Ishikawa (cell line): ENCODE data around the gene LCE1D.

Source experiments
- CEBPB ChIP-seq: IDR thresholded peaks from 2 replicates; pipeline ENCODE4 v1.6.1; 2012
- EGR1 ChIP-seq: IDR thresholded peaks from 2 replicates; pipeline ENCODE4 v1.6.1; 2012
- EP300 ChIP-seq: IDR thresholded peaks from 2 replicates; pipeline ENCODE4 v1.6.1; 2012; ENCODE audit warnings: borderline replicate concordance
- MAX ChIP-seq: IDR thresholded peaks from 2 replicates; pipeline ENCODE4 v1.6.1; 2012
- NFIC ChIP-seq: IDR thresholded peaks from 2 replicates; pipeline ENCODE4 v1.6.1; 2012
- TAF1 ChIP-seq: IDR thresholded peaks from 2 replicates; pipeline ENCODE4 v1.6.1; 2012; ENCODE audit warnings: low read depth, mild to moderate bottlenecking
- TEAD4 ChIP-seq: IDR thresholded peaks from 2 replicates; pipeline ENCODE4 v1.6.1; 2012
- YY1 ChIP-seq: IDR thresholded peaks from 2 replicates; pipeline ENCODE4 v1.6.1; 2012; ENCODE audit warnings: low read depth
- ZBTB7A ChIP-seq: IDR thresholded peaks from 2 replicates; pipeline ENCODE4 v1.6.1; 2012; ENCODE audit warnings: low read depth

- TF ChIP-seq ZBTB7A (no peak), MAX (no peak), EP300 (no peak), TAF1 (no peak), EGR1 (no peak), CEBPB (no peak), YY1 (no peak), NFIC (no peak), TEAD4 (no peak)
Measured at GRCh38 chr1:152842556-152842955, 46.0 kb downstream of the LCE1D start, which contains the start of gene LCE6A.
